Neural progenitor cell (in vitro differentiated cells): ENCODE data around the gene ERMN. TPM values are rescaled to one million over a fixed set of nuclear protein-coding genes. Genes with fewer than 3 reads are reported as not detected.

Experiments used
- DNase-seq: peaks from one replicate; pipeline ENCODE4 v3.0.0-alpha.2; 2016; ENCODE audit warnings: low spot score
- H2AFZ ChIP-seq: fragments of 200-600 bp; sonication (generic); replicated peaks from 2 replicates; pipeline ENCODE4 v1.6.1; 2016; ENCODE audit warnings: antibody characterized with exemption
- H3F3A ChIP-seq: fragments of 200-600 bp; sonication (generic); 2 replicates; pipeline ENCODE4 v1.6.1; 2016; ENCODE audit warnings: antibody characterized with exemption, low read depth
- H3K27ac ChIP-seq: fragments of 200-600 bp; sonication (generic); 2 replicates; pipeline ENCODE4 v1.5.1; 2016; ENCODE audit warnings: mild to moderate bottlenecking
- H3K27me3 ChIP-seq: fragments of 200-600 bp; sonication (generic); 2 replicates; pipeline ENCODE4 v1.6.1; 2016; ENCODE audit warnings: mild to moderate bottlenecking, moderate library complexity
- H3K36me3 ChIP-seq: fragments of 200-600 bp; sonication (generic); 2 replicates; pipeline ENCODE4 v1.5.1; 2016
- H3K4me1 ChIP-seq: fragments of 200-600 bp; sonication (generic); 2 replicates; pipeline ENCODE4 v1.6.1; 2016; ENCODE audit warnings: mixed run types
- H3K4me2 ChIP-seq: fragments of 200-600 bp; sonication (generic); 2 replicates; pipeline ENCODE4 v1.6.1; 2016
- H3K4me3 ChIP-seq: fragments of 200-600 bp; sonication (generic); 2 replicates; pipeline ENCODE4 v1.5.1; 2016
- H3K79me2 ChIP-seq: fragments of 200-600 bp; sonication (generic); 2 replicates; pipeline ENCODE4 v1.6.1; 2016; ENCODE audit warnings: low read depth
- H3K9ac ChIP-seq: fragments of 200-600 bp; sonication (generic); 2 replicates; pipeline ENCODE4 v1.6.1; 2016
- H3K9me3 ChIP-seq: fragments of 200-600 bp; sonication (generic); 2 replicates; pipeline ENCODE4 v1.5.1; 2016; ENCODE audit warnings: low read depth
- H4K20me1 ChIP-seq: fragments of 200-600 bp; sonication (generic); 2 replicates; pipeline ENCODE4 v1.6.1; 2016; ENCODE audit warnings: low read depth
- H3K27ac Mint-ChIP-seq: 3 replicates; pipeline ENCODE4 v1.8.0; 2021; ENCODE audit warnings: mixed read lengths
- H3K27me3 Mint-ChIP-seq: 2 replicates; pipeline ENCODE4 v1.8.0; 2022; ENCODE audit warnings: low read depth, mild to moderate bottlenecking, inconsistent platforms, moderate library complexity, mixed read lengths; ENCODE audit not compliant: insufficient read depth
- H3K36me3 Mint-ChIP-seq: 3 replicates; pipeline ENCODE4 v1.8.0; 2021; ENCODE audit warnings: mixed read lengths
- H3K4me1 Mint-ChIP-seq: 3 replicates; pipeline ENCODE4 v1.8.0; 2021; ENCODE audit warnings: mixed read lengths
- H3K4me3 Mint-ChIP-seq: 3 replicates; pipeline ENCODE4 v1.8.0; 2021; ENCODE audit warnings: mild to moderate bottlenecking, moderate library complexity, mixed read lengths
- H3K9me3 Mint-ChIP-seq: 3 replicates; pipeline ENCODE4 v1.8.0; 2020; ENCODE audit warnings: mixed read lengths
- EZH2 ChIP-seq: fragments of 200-600 bp; sonication (generic); IDR thresholded peaks from 2 replicates; pipeline ENCODE4 v1.6.1; 2017; ENCODE audit warnings: antibody characterized with exemption, mild to moderate bottlenecking, moderate library complexity
- EZH2phosphoT487 ChIP-seq: fragments of 200-600 bp; sonication (generic); IDR thresholded peaks from 2 replicates; pipeline ENCODE4 v1.6.1; 2017; ENCODE audit warnings: antibody characterized with exemption
- total RNA-seq: library from RNA; depleted of rRNA; stranded (reverse); fragments of >200 nt; gene quantifications from 2 replicates; pipeline ENCODE4 v1.2.3, GENCODE V29; 2015; ENCODE audit warnings: low replicate concordance
- TF ChIP-seq, protein P1 (sequence below): fragments of 200-600 bp; sonication (generic); IDR thresholded peaks from 2 replicates; pipeline ENCODE4 v1.5.1; 2017; ENCODE audit warnings: antibody characterized with exemption, mild to moderate bottlenecking

ERMN gene
- total RNA-seq, 1 donor from 2014 or later = 2.2 TPM

DNA sequence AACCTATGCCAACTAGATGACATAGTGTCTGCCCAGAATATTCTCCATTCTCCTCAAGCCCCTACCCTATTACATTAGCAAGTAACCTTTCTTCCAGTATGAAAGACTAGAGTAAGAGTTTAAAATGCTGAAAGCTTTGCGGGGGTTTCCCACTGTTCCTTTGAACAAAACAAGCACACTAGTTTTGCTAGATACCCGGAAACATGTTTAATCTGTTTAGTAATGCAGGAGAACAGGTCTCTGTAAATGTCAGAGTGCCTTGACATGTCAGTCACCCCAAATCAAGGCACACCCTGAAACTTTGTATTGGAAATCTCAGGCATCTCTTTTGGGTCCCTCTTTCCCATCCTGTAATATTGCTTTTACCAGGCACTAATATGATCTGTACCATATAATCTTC, 56.6 kb downstream of the ERMN start:
- no peak for DNase-seq
- no peak overlapping the region for H3K4me3 Mint-ChIP-seq
- peaks cover 13% of the 10 kb centered on the region for H3K4me1 Mint-ChIP-seq
- H3K36me3 Mint-ChIP-seq = no peaks in the 10 kb centered on the region
- Histone ChIP-seq H3K9ac (no peak overlapping the region), H3K4me2 (no peak overlapping the region), H3K4me1 (peaks cover 30% of the 10 kb centered on the region), H3K36me3 (no peaks in the 10 kb centered on the region), H3K4me3 (no peak overlapping the region), H3K9me3 (no peaks in the 10 kb centered on the region), H3K27me3 (no peaks in the 10 kb centered on the region), H2AFZ (no peak overlapping the region), H3K27ac (no peak overlapping the region), H3F3A (no peaks in the 10 kb centered on the region), H3K79me2 (no peaks in the 10 kb centered on the region), H4K20me1 (no peaks in the 10 kb centered on the region)
- no peak overlapping the region for H3K27ac Mint-ChIP-seq
- H3K27me3 Mint-ChIP-seq = no peaks in the 10 kb centered on the region
- no peaks in the 10 kb centered on the region for H3K9me3 Mint-ChIP-seq
- TF ChIP-seq, protein P1, sequence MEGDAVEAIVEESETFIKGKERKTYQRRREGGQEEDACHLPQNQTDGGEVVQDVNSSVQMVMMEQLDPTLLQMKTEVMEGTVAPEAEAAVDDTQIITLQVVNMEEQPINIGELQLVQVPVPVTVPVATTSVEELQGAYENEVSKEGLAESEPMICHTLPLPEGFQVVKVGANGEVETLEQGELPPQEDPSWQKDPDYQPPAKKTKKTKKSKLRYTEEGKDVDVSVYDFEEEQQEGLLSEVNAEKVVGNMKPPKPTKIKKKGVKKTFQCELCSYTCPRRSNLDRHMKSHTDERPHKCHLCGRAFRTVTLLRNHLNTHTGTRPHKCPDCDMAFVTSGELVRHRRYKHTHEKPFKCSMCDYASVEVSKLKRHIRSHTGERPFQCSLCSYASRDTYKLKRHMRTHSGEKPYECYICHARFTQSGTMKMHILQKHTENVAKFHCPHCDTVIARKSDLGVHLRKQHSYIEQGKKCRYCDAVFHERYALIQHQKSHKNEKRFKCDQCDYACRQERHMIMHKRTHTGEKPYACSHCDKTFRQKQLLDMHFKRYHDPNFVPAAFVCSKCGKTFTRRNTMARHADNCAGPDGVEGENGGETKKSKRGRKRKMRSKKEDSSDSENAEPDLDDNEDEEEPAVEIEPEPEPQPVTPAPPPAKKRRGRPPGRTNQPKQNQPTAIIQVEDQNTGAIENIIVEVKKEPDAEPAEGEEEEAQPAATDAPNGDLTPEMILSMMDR = no peak
- TF ChIP-seq EZH2phosphoT487 (no peak), EZH2 (no peak)

Other genes with a start within 250 kb of the ERMN start
- 0.03 TPM in 1 of 2 replicates, not detected in the other for gene GALNT5, start 68.1 kb downstream of the ERMN start, total RNA-seq
- gene CYTIP, start 118.3 kb upstream of the ERMN start, total RNA-seq = 0.19 and 0.54 TPM in 2 replicates